H1 (cell line): Measurements from ENCODE around the gene NECTIN1. TPM values are rescaled to one million over a fixed set of nuclear protein-coding genes. Genes with fewer than 3 reads are reported as not detected.

ENCODE experiments used
- CTCF ChIA-PET: fragments of 300-600 bp; sonication (Branson Sonifier 250); formaldehyde crosslinking; loops from one replicate; lab custom pipeline; 2021; ENCODE audit not compliant: partially characterized antibody; lab: Charles Lee
- POLR2A ChIA-PET: fragments of 300-600 bp; sonication (Branson Sonifier 250); formaldehyde crosslinking; loops from one replicate; lab custom pipeline; 2021; ENCODE audit warnings: inconsistent platforms; ENCODE audit not compliant: partially characterized antibody; lab: Charles Lee
- DNase-seq, 2 experiments: peaks; one replicate each; pipeline versions ENCODE4 v3.0.0 to v3.0.0-alpha.2; 2010 to 2022; ENCODE audit warnings: low spot score in 2 of 2, low read depth in 1 of 2, mixed read lengths in 1 of 2
- FAIRE-seq: peaks from 2 replicates; lab custom pipeline; 2011; peaks lifted over from hg19 to GRCh38; lab: Jason Lieb, UNC
- H2AFZ ChIP-seq: 2 replicates; pipeline ENCODE4 v1.8.1; 2012; ENCODE audit warnings: low read length, inconsistent platforms
- H2AK5ac ChIP-seq: 2 replicates; pipeline ENCODE4 v1.6.1; 2013; ENCODE audit warnings: low read depth, low read length
- H2BK120ac ChIP-seq: replicated peaks from 2 replicates; pipeline ENCODE3; 2013; ENCODE audit warnings: low read depth, low read length, inconsistent platforms
- H2BK12ac ChIP-seq: 2 replicates; pipeline ENCODE4 v1.6.1; 2013; ENCODE audit warnings: low read depth, low read length
- H2BK15ac ChIP-seq: 2 replicates; pipeline ENCODE4 v1.6.1; 2013; ENCODE audit warnings: low read length
- H2BK20ac ChIP-seq: 2 replicates; pipeline ENCODE4 v1.6.1; 2013; ENCODE audit warnings: low read length
- H2BK5ac ChIP-seq: 2 replicates; pipeline ENCODE4 v1.6.1; 2013; ENCODE audit warnings: low read depth, low read length
- H3K14ac ChIP-seq: 2 replicates; pipeline ENCODE4 v1.6.1; 2013; ENCODE audit warnings: inconsistent platforms; ENCODE audit not compliant: insufficient read length
- H3K18ac ChIP-seq: 2 replicates; pipeline ENCODE4 v1.6.1; 2013; ENCODE audit warnings: low read length; ENCODE audit errors: extremely low read depth
- H3K23ac ChIP-seq: 2 replicates; pipeline ENCODE4 v1.6.1; 2013; ENCODE audit warnings: inconsistent platforms; ENCODE audit not compliant: insufficient read length
- H3K23me2 ChIP-seq: 2 replicates; pipeline ENCODE4 v1.6.1; 2013; ENCODE audit warnings: low read depth, low read length
- H3K27ac ChIP-seq: 2 replicates; pipeline ENCODE4 v1.6.1; 2011; ENCODE audit warnings: low read depth, low read length, inconsistent platforms
- H3K27me3 ChIP-seq, 4 experiments: replicated peaks in 1 of 4; 1 replicate in 1 of 4; 2 replicates in 3 of 4; pipeline versions ENCODE4 v1.6.1 to v1.8.1; 2011 to 2013; ENCODE audit warnings: low read length in 3 of 4, mild to moderate bottlenecking in 3 of 4, inconsistent platforms in 2 of 4, mixed read lengths in 2 of 4, moderate library complexity in 1 of 4; ENCODE audit not compliant: control insufficient read depth in 3 of 4, insufficient read depth in 3 of 4; ENCODE audit errors: extremely low read depth in 1 of 4
- H3K36me3 ChIP-seq, 4 experiments: 2 replicates each; pipeline versions ENCODE4 v1.6.1 to v1.8.1; 2011 to 2013; ENCODE audit warnings: mild to moderate bottlenecking in 4 of 4, low read length in 3 of 4, moderate library complexity in 2 of 4, control low read depth in 1 of 4, inconsistent platforms in 1 of 4; ENCODE audit not compliant: insufficient read depth in 4 of 4, control insufficient read depth in 2 of 4
- H3K4ac ChIP-seq: replicated peaks from 2 replicates; pipeline ENCODE3; 2013; ENCODE audit warnings: low read length, low read depth, mixed read lengths, inconsistent platforms; ENCODE audit not compliant: insufficient read length
- H3K4me1 ChIP-seq, 4 experiments: replicated peaks in 1 of 4; 1 replicate in 1 of 4; 2 replicates in 3 of 4; pipeline versions ENCODE4 v1.6.1 to v1.8.1; 2011 to 2013; ENCODE audit warnings: low read length in 3 of 4, inconsistent platforms in 2 of 4, mixed read lengths in 1 of 4; ENCODE audit not compliant: insufficient read depth in 4 of 4, control insufficient read depth in 3 of 4
- H3K4me2 ChIP-seq, 2 experiments: 2 replicates each; pipeline versions ENCODE4 v1.6.1 to v1.8.1; 2011 to 2013; ENCODE audit warnings: low read depth in 2 of 2, low read length in 2 of 2, control low read depth in 1 of 2, inconsistent platforms in 1 of 2, mild to moderate bottlenecking in 1 of 2; ENCODE audit not compliant: insufficient read depth in 1 of 2
- H3K4me3 ChIP-seq, 4 experiments: fragments of 200-600, 300-600 bp in 1 of 4; sonication (generic), shearing (Covaris generic), sonication (Bioruptor Twin) in 1 of 4; 2 replicates each; pipeline versions ENCODE4 v1.5.1 to v1.8.1; 2011 to 2016; ENCODE audit warnings: low read length in 4 of 4, low read depth in 3 of 4, control low read depth in 2 of 4, inconsistent platforms in 2 of 4, mild to moderate bottlenecking in 2 of 4, mixed read lengths in 1 of 4, moderate library complexity in 1 of 4; ENCODE audit not compliant: insufficient read depth in 2 of 4; ENCODE audit errors: extremely low read depth in 1 of 4
- H3K56ac ChIP-seq: replicated peaks from 2 replicates; pipeline ENCODE3; 2013; ENCODE audit warnings: low read depth, mild to moderate bottlenecking, mixed read lengths, low read length, inconsistent platforms; ENCODE audit not compliant: insufficient read length
- H3K79me1 ChIP-seq: 2 replicates; pipeline ENCODE4 v1.6.1; 2013; ENCODE audit warnings: low read depth, low read length, control low read depth
- H3K79me2 ChIP-seq, 2 experiments: 2 replicates each; pipeline versions ENCODE4 v1.6.1 to v1.8.1; 2012 to 2013; ENCODE audit warnings: low read length in 2 of 2, mild to moderate bottlenecking in 2 of 2, inconsistent platforms in 1 of 2; ENCODE audit not compliant: insufficient read depth in 2 of 2, control insufficient read depth in 1 of 2
- H3K9ac ChIP-seq, 4 experiments: replicated peaks in 1 of 4; 1 replicate in 1 of 4; 2 replicates in 3 of 4; pipeline versions ENCODE4 v1.6.1 to v1.8.1; 2011 to 2013; ENCODE audit warnings: low read depth in 3 of 4, low read length in 3 of 4, control low read depth in 2 of 4, mild to moderate bottlenecking in 2 of 4, moderate library complexity in 2 of 4, inconsistent platforms in 1 of 4; ENCODE audit errors: extremely low read depth in 1 of 4
- H3K9me3 ChIP-seq, 2 experiments: 2 replicates each; pipeline versions ENCODE4 v1.6.1 to v1.8.1; 2012 to 2013; ENCODE audit warnings: mild to moderate bottlenecking in 2 of 2, moderate library complexity in 2 of 2, control low read depth in 1 of 2, inconsistent platforms in 1 of 2, low read depth in 1 of 2, low read length in 1 of 2, mixed read lengths in 1 of 2; ENCODE audit not compliant: insufficient read depth in 2 of 2
- H4K20me1 ChIP-seq, 2 experiments: replicated peaks in 1 of 2; 2 replicates each; pipeline versions ENCODE3 to v1.8.1; 2011 to 2013; ENCODE audit warnings: inconsistent platforms in 2 of 2, low read length in 2 of 2, mild to moderate bottlenecking in 1 of 2; ENCODE audit not compliant: insufficient read depth in 2 of 2, control insufficient read depth in 1 of 2
- H4K5ac ChIP-seq: 2 replicates; pipeline ENCODE4 v1.6.1; 2013; ENCODE audit warnings: low read length, low read depth, mixed read lengths, inconsistent platforms; ENCODE audit not compliant: insufficient read length
- H4K8ac ChIP-seq: 2 replicates; pipeline ENCODE4 v1.8.0; 2013; ENCODE audit warnings: mild to moderate bottlenecking, moderate library complexity, low read length, inconsistent platforms; ENCODE audit not compliant: insufficient read depth; ENCODE audit errors: extremely low read depth
- H4K91ac ChIP-seq: replicated peaks from 2 replicates; pipeline ENCODE3; 2013; ENCODE audit warnings: low read length, mixed read lengths, inconsistent platforms; ENCODE audit not compliant: insufficient read length
- CBX5 ChIP-seq: fragments of 300-800, 300-1000 bp; sonication (generic); IDR thresholded peaks from 2 replicates; pipeline ENCODE4 v1.7.1; 2016; ENCODE audit warnings: antibody characterized with exemption, low read length, low read depth
- WGBS, 2 experiments: shearing (Covaris generic) in 1 of 2; methylation state at CpG; one replicate each; pipeline versions ENCODE4 v1.1.6 to v1.1.7; 2013 to 2015; ENCODE audit warnings: low lambda C conversion rate in 2 of 2, mixed read lengths in 2 of 2, inconsistent platforms in 1 of 2, low coverage in 1 of 2, missing lambda C conversion rate in 1 of 2; ENCODE audit not compliant: insufficient replicate concordance in 2 of 2, insufficient coverage in 1 of 2, insufficient read length in 1 of 2; ENCODE audit errors: extremely low coverage in 1 of 2, missing lambda C conversion rate in 1 of 2; 5-methylcytosine and 5-hydroxymethylcytosine counted together
- polyA plus RNA-seq, 7 experiments: library from polyadenylated mRNA; depleted of rRNA in 3 of 7; stranded (reverse) in 5 of 7; unstranded in 2 of 7; fragments of >200 nt in 5 of 7; fragments of 200-250 nt in 2 of 7; gene quantifications; 1 replicate in 5 of 7; 2 replicates in 1 of 7; 4 replicates in 1 of 7; pipeline versions ENCODE4 v1.2.1 to v1.2.3, GENCODE V29; 2011 to 2013; ENCODE audit warnings: missing spikeins in 2 of 7, mixed read lengths in 2 of 7
- total RNA-seq: library from RNA; stranded (reverse); fragmentation: NEBNext Ultra II Directional; extraction: Animal tissue kit (Norgen Biotek cat#: 25700); gene quantifications from 2 replicates; pipeline ENCODE4 v1.2.1, GENCODE V29; 2021

The NECTIN1 gene
- total and polyA plus RNA-seq, 2 of the 8 experiments (the other 6 are each of a cell fraction or from before 2014, with no cell fraction given), result 43.2 to 97.7 TPM

DNA sequence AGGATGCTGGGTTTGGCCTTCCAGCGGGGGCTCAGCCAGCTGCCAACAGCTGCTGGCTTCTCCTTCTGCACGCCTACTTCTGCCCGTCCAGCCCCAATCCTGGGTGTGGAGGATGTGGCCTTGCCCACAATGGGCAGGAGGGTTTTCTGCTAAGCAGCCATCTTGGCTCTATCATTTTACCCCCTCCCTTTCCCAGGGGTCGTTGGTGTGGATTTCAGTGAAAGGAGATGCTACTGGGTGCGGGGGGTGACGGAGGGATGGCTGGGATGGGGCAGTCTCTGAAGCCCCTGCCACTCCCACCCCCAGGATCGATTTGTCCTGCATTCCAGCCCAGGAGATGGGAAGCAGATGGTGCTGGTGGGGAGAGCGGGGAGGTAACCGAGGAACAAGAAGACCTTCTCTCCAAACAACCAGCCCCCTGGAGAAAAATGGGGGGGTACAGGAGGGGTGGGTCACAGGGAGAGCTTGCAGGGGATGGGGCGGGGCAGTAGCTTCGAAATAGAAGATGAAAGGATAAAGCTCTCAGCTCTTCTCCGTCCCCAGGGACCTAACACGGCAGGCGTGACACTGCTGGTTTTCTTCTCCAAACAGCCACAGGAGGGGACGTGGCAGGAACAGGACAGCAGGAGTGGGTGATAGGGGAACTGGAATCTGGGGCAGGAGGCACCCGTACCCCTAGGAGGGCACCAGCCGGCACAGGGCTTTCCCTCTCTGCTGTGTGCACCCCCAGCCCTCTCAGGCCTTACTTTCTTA lies 68.9 kb downstream of the NECTIN1 start:
- Histone ChIP-seq H3K4me1 (peaks cover 2 to 16% (median 12%) of the 10 kb centered on the region in 4 experiments; a peak in 6 of 7 replicates), H3K4me3 (no peak overlapping the region), H3K4ac (no peak overlapping the region), H2BK20ac (no peak overlapping the region), H3K56ac (no peak overlapping the region), H4K8ac (no peak overlapping the region), H2BK15ac (no peak overlapping the region), H3K27ac (no peak overlapping the region), H3K18ac (no peak overlapping the region), H4K5ac (no peak overlapping the region), H4K91ac (no peak overlapping the region), H3K79me2 (no peaks in the 10 kb centered on the region), H3K23ac (no peak overlapping the region), H3K27me3 (no peaks in the 10 kb centered on the region; a peak in 1 of 7 replicates), H3K23me2 (no peaks in the 10 kb centered on the region), H2AK5ac (no peak overlapping the region), H3K14ac (no peak overlapping the region), H2BK12ac (no peak overlapping the region), H2AFZ (no peak overlapping the region), H3K36me3 (peaks cover 0 to 5% (median 0%) of the 10 kb centered on the region in 4 experiments; a peak in 1 of 8 replicates), H3K9me3 (no peaks in the 10 kb centered on the region), H3K4me2 (no peak overlapping the region), H3K9ac (no peak overlapping the region), H2BK120ac (no peak overlapping the region), H3K79me1 (no peaks in the 10 kb centered on the region), H4K20me1 (peaks cover 2 to 7% of the 10 kb centered on the region in 2 experiments), H2BK5ac (no peak overlapping the region)
- ChIA-PET POLR2A (no interaction called here), CTCF (interaction anchor here (0.6 to 2.1 kb wide), 6 partner anchors 18 to 448 kb away, joined by 3 to 6 read pairs (median 3); no protein-coding TSS in a partner anchor)
- DNase-seq, result no peak
- 83% methylated on average over 11 of the region's 17 CpGs; no CpG with 5 or more reads in 1 of the 2 experiments for WGBS, 2 experiments
- no peak for FAIRE-seq
- no peak for TF ChIP-seq CBX5
